CD14-positive monocyte (primary cell): ENCODE data around the gene CADM4. TPM values are rescaled to one million over a fixed set of nuclear protein-coding genes. Genes with fewer than 3 reads are reported as not detected.

Experiments used
- DNase-seq, 3 donors: peaks; one replicate each; pipeline ENCODE4 v3.0.0-alpha.2; 2011 to 2022
- H2AFZ ChIP-seq: 2 replicates; pipeline ENCODE4 v1.6.0; 2012; ENCODE audit warnings: mild to moderate bottlenecking, low read depth, low read length, inconsistent platforms; ENCODE audit not compliant: insufficient read depth, poor library complexity, severe bottlenecking
- H3K27ac ChIP-seq, 2 donors: 1 replicate in 1 of 2; 2 replicates in 1 of 2; pipeline ENCODE4 v1.5.1; 2012 to 2013; ENCODE audit warnings: low read length in 2 of 2, control low read depth in 1 of 2, inconsistent platforms in 1 of 2, low read depth in 1 of 2, mild to moderate bottlenecking in 1 of 2
- H3K27me3 ChIP-seq, 2 donors: one replicate each; pipeline versions ENCODE4 v1.6.0 to v1.6.1; 2011 to 2013; ENCODE audit warnings: low read length in 2 of 2; ENCODE audit not compliant: control insufficient read depth in 2 of 2, insufficient read depth in 2 of 2
- H3K36me3 ChIP-seq, 2 donors: replicated peaks in 1 of 2; 1 replicate in 1 of 2; 2 replicates in 1 of 2; pipeline versions ENCODE4 v1.5.1 to v1.6.1; 2012 to 2013; ENCODE audit warnings: low read length in 2 of 2, control low read depth in 1 of 2, inconsistent platforms in 1 of 2, mild to moderate bottlenecking in 1 of 2; ENCODE audit not compliant: insufficient read depth in 2 of 2, control insufficient read depth in 1 of 2
- H3K4me1 ChIP-seq, 2 donors: 1 replicate in 1 of 2; 2 replicates in 1 of 2; pipeline versions ENCODE4 v1.5.1 to v1.6.1; 2012 to 2013; ENCODE audit warnings: low read length in 2 of 2, control low read depth in 1 of 2, inconsistent platforms in 1 of 2, mild to moderate bottlenecking in 1 of 2, moderate library complexity in 1 of 2; ENCODE audit not compliant: insufficient read depth in 2 of 2, control insufficient read depth in 1 of 2
- H3K4me2 ChIP-seq: replicated peaks from 2 replicates; pipeline ENCODE3; 2012; ENCODE audit warnings: low read length, moderate library complexity, mild to moderate bottlenecking; ENCODE audit not compliant: poor library complexity, severe bottlenecking; ENCODE audit errors: extremely low read depth
- H3K4me3 ChIP-seq, 3 experiments: fragments of 200-600 bp in 1 of 3; sonication (generic) in 1 of 3; replicated peaks in 1 of 3; 1 replicate in 2 of 3; 2 replicates in 1 of 3; pipeline ENCODE4 v1.5.1; 2011 to 2013; ENCODE audit warnings: low read length in 3 of 3, mild to moderate bottlenecking in 3 of 3, control low read depth in 2 of 3, low read depth in 2 of 3, inconsistent platforms in 1 of 3, moderate library complexity in 1 of 3
- H3K79me2 ChIP-seq: 2 replicates; pipeline ENCODE4 v1.6.0; 2012; ENCODE audit warnings: mild to moderate bottlenecking, control low read depth, inconsistent platforms, low read length, moderate library complexity; ENCODE audit not compliant: insufficient read depth
- H3K9ac ChIP-seq: 2 replicates; pipeline ENCODE4 v1.6.0; 2017; ENCODE audit warnings: low read length, mild to moderate bottlenecking; ENCODE audit not compliant: insufficient read depth, poor library complexity, severe bottlenecking
- H3K9me3 ChIP-seq, 2 donors: replicated peaks in 1 of 2; 1 replicate in 1 of 2; 2 replicates in 1 of 2; pipeline versions ENCODE4 v1.5.1 to v1.6.1; 2012 to 2013; ENCODE audit warnings: low read length in 2 of 2, control low read depth in 1 of 2; ENCODE audit not compliant: control insufficient read depth in 1 of 2, insufficient read depth in 1 of 2
- H4K20me1 ChIP-seq: 2 replicates; pipeline ENCODE4 v1.6.0; 2012; ENCODE audit warnings: mild to moderate bottlenecking, low read length, control low read depth, moderate library complexity; ENCODE audit not compliant: insufficient read depth
- H3K27ac Mint-ChIP-seq, 7 donors: one replicate each; pipeline ENCODE4 v1.8.0; 2020; ENCODE audit warnings: mild to moderate bottlenecking in 7 of 7, mixed read lengths in 7 of 7, moderate library complexity in 6 of 7, inconsistent platforms in 2 of 7
- H3K27me3 Mint-ChIP-seq, 3 donors: one replicate each; pipeline ENCODE4 v1.8.0; 2021 to 2022; ENCODE audit warnings: low read depth in 3 of 3, mild to moderate bottlenecking in 3 of 3, mixed read lengths in 3 of 3, moderate library complexity in 3 of 3, inconsistent platforms in 1 of 3
- H3K36me3 Mint-ChIP-seq, 2 donors: one replicate each; pipeline ENCODE4 v1.8.0; 2020; ENCODE audit warnings: mixed read lengths in 2 of 2, inconsistent platforms in 1 of 2, mild to moderate bottlenecking in 1 of 2
- H3K4me1 Mint-ChIP-seq: one replicate; pipeline ENCODE4 v1.8.0; 2020; ENCODE audit warnings: mild to moderate bottlenecking, mixed read lengths
- H3K4me3 Mint-ChIP-seq, 2 donors: one replicate each; pipeline ENCODE4 v1.8.0; 2020; ENCODE audit warnings: mild to moderate bottlenecking in 2 of 2, mixed read lengths in 2 of 2, moderate library complexity in 1 of 2
- H3K9me3 Mint-ChIP-seq, 7 donors: one replicate each; pipeline ENCODE4 v1.8.0; 2020 to 2022; ENCODE audit warnings: mixed read lengths in 7 of 7, mild to moderate bottlenecking in 6 of 7, moderate library complexity in 6 of 7, inconsistent platforms in 2 of 7
- WGBS: methylation state at CpG from one replicate; pipeline ENCODE4 v1.1.5; 2013; ENCODE audit warnings: missing lambda C conversion rate; ENCODE audit not compliant: insufficient coverage; 5-methylcytosine and 5-hydroxymethylcytosine counted together
- intact Hi-C, 2 donors: fragments of 100-400 bp; cut with micrococcal nuclease; formaldehyde crosslinking; loops; one replicate each; pipeline versions ENCODE4 v1.15.0 to v1.15.1; 2023
- polyA plus RNA-seq, 3 donors: library from polyadenylated mRNA; depleted of rRNA in 1 of 3; unstranded in 2 of 3; stranded (reverse) in 1 of 3; fragments of 300-500 nt in 2 of 3; fragments of >200 nt in 1 of 3; fragmentation: Illumina TruSeq in 2 of 3; gene quantifications; 1 replicate in 2 of 3; 2 replicates in 1 of 3; pipeline ENCODE4 v1.2.3, GENCODE V29; 2012 to 2021
- TF ChIP-seq, protein P1 (sequence below): fragments of 200-600 bp; IDR thresholded peaks from one replicate; pipeline ENCODE4 v1.8.0; 2022; ENCODE audit warnings: antibody characterized with exemption, mild to moderate bottlenecking

CADM4 gene
- polyA plus RNA-seq, 3 donors = 0.10 to 0.91 (median 0.31) TPM

DNA sequence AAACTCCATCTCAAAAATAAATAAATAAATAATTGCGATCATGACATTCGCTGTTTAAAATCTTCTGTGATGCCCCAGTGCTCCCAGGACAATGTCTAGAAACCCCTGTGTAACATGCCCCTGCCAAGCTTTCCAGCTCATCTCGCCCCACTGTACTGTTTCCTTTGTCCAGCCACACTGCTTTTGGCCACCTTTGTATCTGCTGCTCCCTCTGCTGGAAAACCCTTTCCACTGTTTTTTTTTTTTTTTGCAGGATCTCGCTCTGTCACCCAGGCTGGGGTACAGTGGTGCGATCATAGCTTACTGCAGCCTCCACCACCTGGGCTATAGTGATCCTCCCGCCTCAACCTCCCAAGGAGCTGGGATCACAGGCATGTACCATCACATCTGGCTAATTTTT, 22.8 kb upstream of the CADM4 start:
- intact Hi-C loops = loop anchor here in 1 of 2 donors (10.0 kb wide), 1 partner anchor 122 kb away; the partner anchor contains the start of gene KCNN4
- Histone ChIP-seq H3K9ac (no peak overlapping the region), H4K20me1 (peaks cover 100% of the 10 kb centered on the region), H2AFZ (no peak overlapping the region), H3K36me3 (peaks cover 90 to 99% of the 10 kb centered on the region in 2 donors), H3K4me2 (no peak overlapping the region), H3K79me2 (peaks cover 99% of the 10 kb centered on the region), H3K27ac (no peak overlapping the region), H3K4me1 (peaks cover 30 to 40% of the 10 kb centered on the region in 2 donors), H3K9me3 (peaks cover 7 to 8% of the 10 kb centered on the region in 2 donors), H3K27me3 (no peaks in the 10 kb centered on the region), H3K4me3 (no peak overlapping the region)
- Mint-ChIP-seq H3K27ac (peak overlapping the region in 4 of 7 donors; percentile 50 to 95 (median 70)), H3K4me3 (no peak overlapping the region), H3K9me3 (peaks cover 6 to 21% (median 11%) of the 10 kb centered on the region in 7 donors), H3K27me3 (peaks cover 0 to 3% (median 2%) of the 10 kb centered on the region in 3 donors), H3K4me1 (peaks cover 35% of the 10 kb centered on the region), H3K36me3 (peaks cover 90 to 100% of the 10 kb centered on the region in 2 donors)
- WGBS = 98% methylated on average over 4 of the region's 6 CpGs
- no peak for DNase-seq
- TF ChIP-seq, protein P1, sequence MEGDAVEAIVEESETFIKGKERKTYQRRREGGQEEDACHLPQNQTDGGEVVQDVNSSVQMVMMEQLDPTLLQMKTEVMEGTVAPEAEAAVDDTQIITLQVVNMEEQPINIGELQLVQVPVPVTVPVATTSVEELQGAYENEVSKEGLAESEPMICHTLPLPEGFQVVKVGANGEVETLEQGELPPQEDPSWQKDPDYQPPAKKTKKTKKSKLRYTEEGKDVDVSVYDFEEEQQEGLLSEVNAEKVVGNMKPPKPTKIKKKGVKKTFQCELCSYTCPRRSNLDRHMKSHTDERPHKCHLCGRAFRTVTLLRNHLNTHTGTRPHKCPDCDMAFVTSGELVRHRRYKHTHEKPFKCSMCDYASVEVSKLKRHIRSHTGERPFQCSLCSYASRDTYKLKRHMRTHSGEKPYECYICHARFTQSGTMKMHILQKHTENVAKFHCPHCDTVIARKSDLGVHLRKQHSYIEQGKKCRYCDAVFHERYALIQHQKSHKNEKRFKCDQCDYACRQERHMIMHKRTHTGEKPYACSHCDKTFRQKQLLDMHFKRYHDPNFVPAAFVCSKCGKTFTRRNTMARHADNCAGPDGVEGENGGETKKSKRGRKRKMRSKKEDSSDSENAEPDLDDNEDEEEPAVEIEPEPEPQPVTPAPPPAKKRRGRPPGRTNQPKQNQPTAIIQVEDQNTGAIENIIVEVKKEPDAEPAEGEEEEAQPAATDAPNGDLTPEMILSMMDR = peak; percentile 14

DNA sequence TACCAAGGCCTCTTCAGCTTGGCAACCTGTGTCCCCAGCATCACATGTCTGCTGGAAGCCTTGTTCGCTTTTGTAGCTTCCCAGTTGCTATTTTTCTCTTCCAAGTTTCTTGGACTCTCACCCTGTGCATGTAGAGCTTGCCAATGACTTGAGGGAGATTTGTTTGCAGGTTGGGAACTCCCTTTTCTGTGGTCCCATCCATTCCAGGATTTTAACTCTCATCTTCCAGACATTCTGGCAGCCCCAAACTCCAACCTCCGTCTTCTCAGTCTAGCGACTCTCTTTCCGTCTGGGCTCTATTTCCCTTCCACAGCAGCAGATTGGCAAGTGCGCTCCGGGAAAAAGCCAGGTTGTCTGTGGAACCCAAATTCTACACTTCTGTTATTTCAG, 21.3 kb upstream of the CADM4 start:
- Mint-ChIP-seq H3K27me3 (peaks cover 0 to 8% (median 0%) of the 10 kb centered on the region in 3 donors), H3K27ac (peak overlapping the region in 2 of 7 donors; percentile 43 to 78), H3K4me1 (peaks cover 22% of the 10 kb centered on the region), H3K4me3 (no peak overlapping the region), H3K36me3 (peaks cover 89 to 99% of the 10 kb centered on the region in 2 donors), H3K9me3 (peaks cover 6 to 19% (median 11%) of the 10 kb centered on the region in 7 donors)
- intact Hi-C loops = loop anchor here in 1 of 2 donors (10.0 kb wide), 1 partner anchor 124 kb away; the partner anchor contains the start of gene KCNN4
- no peak overlapping the region for H2AFZ ChIP-seq
- no peaks in the 10 kb centered on the region for H3K27me3 ChIP-seq
- peaks cover 95% of the 10 kb centered on the region for H3K79me2 ChIP-seq
- TF ChIP-seq, protein P1 = no peak
- no peak overlapping the region for H3K9ac ChIP-seq
- peaks cover 20 to 25% of the 10 kb centered on the region in 2 donors for H3K4me1 ChIP-seq
- DNase-seq = no peak
- no peak overlapping the region for H3K4me3 ChIP-seq
- peaks cover 92 to 99% of the 10 kb centered on the region in 2 donors for H3K36me3 ChIP-seq
- H4K20me1 ChIP-seq = peaks cover 100% of the 10 kb centered on the region
- H3K9me3 ChIP-seq = peaks cover 7 to 8% of the 10 kb centered on the region in 2 donors
- no peak overlapping the region for H3K4me2 ChIP-seq
- H3K27ac ChIP-seq = no peak overlapping the region
- 99% methylated on average over 5 of the region's 6 CpGs for WGBS
